ENCODE data around the gene PHACTR4. TPM values are rescaled to one million over a fixed set of nuclear protein-coding genes. Genes with fewer than 3 reads are reported as not detected.

PHACTR4 gene
- total RNA-seq (2014; rRNA removed): 9.1 and 12.7 TPM in 2 replicates
- percentile 78 among the genes with signal in this experiment for Bru-seq, nascent RNA
- BruChase-seq, experiment 1, labeled RNA remaining after a 6-hour chase: percentile 79 among the genes with signal in this experiment
- percentile 76 among the genes with signal in this experiment for BruChase-seq, experiment 2, labeled RNA remaining after a 2-hour chase
- long read RNA-seq, full-length matches to known transcripts: 9 of 34 reads
- long read RNA-seq, partial matches to known transcripts: 15 of 34 reads
- long read RNA-seq, other reads (novel, unspliced or antisense): 10 of 34 reads

GRCh38 chr1:28369371-28370238, at the start of gene PHACTR4:
Gene PHACTR4 (plus strand): TSS chr1:28369740. CDS start chr1:28407448, 37,708 bp downstream.
- H3K27me3 ChIP-seq (ENCODE audit: low read length): no peaks in the 10 kb centered on the region
- H3K4me3 ChIP-seq (ENCODE audit: low read length): peak within 1 kb of the TSS; percentile 87
- no peaks in the 10 kb centered on the region for H3K9me3 ChIP-seq (ENCODE audit: low read length)
- peak within 1 kb of the TSS; percentile 89 for H3K4me2 ChIP-seq (ENCODE audit: low read length)
- CTCF ChIA-PET: interaction anchor here (0.5 to 3.8 kb wide), 4 partner anchors 19 to 184 kb away, joined by 3 to 32 read pairs (median 4); no protein-coding TSS in a partner anchor
- peaks cover 24% of the 10 kb centered on the region for H3K4me1 ChIP-seq (ENCODE audit: insufficient read depth, low read length)
- H3K9me2 ChIP-seq (replicated peaks; ENCODE audit: low read length): no peaks in the 10 kb centered on the region
- peak within 1 kb of the TSS; percentile 58 for H3K27ac ChIP-seq (ENCODE audit: low read length)
- no TSS peak for BruUV-seq (replicated peaks)
- H3F3A ChIP-seq (ENCODE audit: low read length, unreplicated experiment): no peaks in the 10 kb centered on the region
- peak within 1 kb of the TSS; percentile 86 for H2AFZ ChIP-seq (ENCODE audit: low read length)
- no peaks in the 10 kb centered on the region for H4K20me1 ChIP-seq (ENCODE audit: low read length)
- no peaks in the 10 kb centered on the region for H3K36me3 ChIP-seq (ENCODE audit: low read depth, low read length)
- POLR2A ChIA-PET (ENCODE audit: unreplicated experiment): interaction anchor here (0.6 to 1.0 kb wide), 3 partner anchors 60 to 126 kb away, joined by 6 to 9 read pairs (median 9); no protein-coding TSS in a partner anchor
- ATAC-seq (peak; percentile 94), DNase-seq (peak; percentile 93)
- no peak for TF ChIP-seq EZH2 (IDR thresholded peaks at IDR 0.05; ENCODE audit: low read length, unreplicated experiment)
- no peak for TF ChIP-seq EZH2phosphoT487 (IDR thresholded peaks at IDR 0.05; ENCODE audit: borderline replicate concordance, low read length)
- no peak for TF ChIP-seq CTCF (conservative IDR thresholded peaks at IDR 0.05; ENCODE audit: low read depth, low read length)
- intact Hi-C loops (cut with micrococcal nuclease): no loop called here
- H3K9ac ChIP-seq (ENCODE audit: low read length): peak within 1 kb of the TSS; percentile 79
- H3K79me2 ChIP-seq (ENCODE audit: low read length): peaks cover 46% of the 10 kb centered on the region

- DNase-seq (peak; percentile 10), ATAC-seq (no peak; the same call in 1 of the 2 replicates)
- H3K36me3 ChIP-seq (ENCODE audit: low read depth, low read length): no peaks in the 10 kb centered on the region
- CTCF ChIA-PET: no interaction called here
- intact Hi-C loops (cut with micrococcal nuclease): no loop called here
- no peak overlapping the region for H3K27ac ChIP-seq (ENCODE audit: low read length)
- H3K9ac ChIP-seq (ENCODE audit: low read length): no peak overlapping the region
- H3K9me3 ChIP-seq (ENCODE audit: low read length): no peaks in the 10 kb centered on the region
- H2AFZ ChIP-seq (ENCODE audit: low read length): no peak overlapping the region
- no peaks in the 10 kb centered on the region for H3K79me2 ChIP-seq (ENCODE audit: low read length)
- no peaks in the 10 kb centered on the region for H3F3A ChIP-seq (ENCODE audit: low read length, unreplicated experiment)
- no peak for TF ChIP-seq CTCF (conservative IDR thresholded peaks at IDR 0.05; ENCODE audit: low read depth, low read length)
- no peak for TF ChIP-seq EZH2phosphoT487 (IDR thresholded peaks at IDR 0.05; ENCODE audit: borderline replicate concordance, low read length)
- no peak for TF ChIP-seq EZH2 (IDR thresholded peaks at IDR 0.05; ENCODE audit: low read length, unreplicated experiment)
- no peak overlapping the region for H3K4me2 ChIP-seq (ENCODE audit: low read length)
- no peaks in the 10 kb centered on the region for H4K20me1 ChIP-seq (ENCODE audit: low read length)
- POLR2A ChIA-PET (ENCODE audit: unreplicated experiment): no interaction called here
- H3K9me2 ChIP-seq (replicated peaks; ENCODE audit: low read length): no peaks in the 10 kb centered on the region
- BruUV-seq (replicated peaks): no TSS peak
- peaks cover 4% of the 10 kb centered on the region; the same call in 1 of the 2 replicates for H3K4me1 ChIP-seq (ENCODE audit: insufficient read depth, low read length)
- H3K27me3 ChIP-seq (ENCODE audit: low read length): no peaks in the 10 kb centered on the region
- no peak overlapping the region for H3K4me3 ChIP-seq (ENCODE audit: low read length)
Measured at GRCh38 chr1:28322194-28322593, 47.3 kb upstream of the PHACTR4 start.
